ACHN (cell line): ENCODE data around the gene PHC3.

Experiments used
- DNase-seq: peaks from one replicate; pipeline ENCODE4 v3.0.0-alpha.2; 2015
- in situ Hi-C: cut with HindIII; loops from 2 replicates; pipeline ENCODE4 v1.10.0; 2017; ENCODE audit warnings: low sequenced_read_pairs, low pct_ligation_motif_present, low pct_unique_long_range_greater_than_20kb

PHC3 gene

DNA sequence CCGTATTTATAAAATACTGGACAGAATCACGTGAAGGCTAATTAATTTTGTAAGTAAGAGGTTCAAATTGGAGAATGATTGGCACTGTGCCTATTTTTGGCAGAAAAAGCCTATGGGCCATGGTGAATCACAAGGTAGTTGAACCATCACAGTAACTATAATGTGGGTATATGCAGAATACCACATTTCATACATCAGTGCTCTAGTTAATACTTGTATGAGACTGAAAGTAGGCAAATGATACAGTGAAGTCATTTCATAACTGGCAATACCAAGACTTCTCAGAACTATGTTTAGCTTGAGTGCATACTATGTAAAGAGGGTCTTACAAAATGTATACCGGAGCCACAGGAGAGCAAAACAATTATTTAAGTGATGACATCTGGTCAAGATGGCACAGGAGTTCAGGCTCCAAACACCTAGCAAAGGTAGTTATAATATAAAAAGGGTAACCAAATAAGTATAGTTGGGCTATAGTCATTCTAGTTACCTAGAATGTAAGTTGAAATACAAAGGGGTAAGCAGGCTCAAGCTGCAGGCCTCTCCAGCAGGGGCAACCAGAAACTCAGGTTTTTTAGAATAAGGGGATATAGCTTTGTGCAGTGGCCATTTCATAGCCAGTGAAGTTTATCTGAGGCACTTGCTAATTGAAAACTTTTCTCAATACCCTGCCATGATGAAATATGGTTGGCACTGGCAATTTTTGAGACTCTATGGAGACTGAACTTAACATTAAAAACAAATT, 124.7 kb downstream of the PHC3 start:
- DNase-seq = peak; percentile 28
- in situ Hi-C loops = no loop called here

DNA sequence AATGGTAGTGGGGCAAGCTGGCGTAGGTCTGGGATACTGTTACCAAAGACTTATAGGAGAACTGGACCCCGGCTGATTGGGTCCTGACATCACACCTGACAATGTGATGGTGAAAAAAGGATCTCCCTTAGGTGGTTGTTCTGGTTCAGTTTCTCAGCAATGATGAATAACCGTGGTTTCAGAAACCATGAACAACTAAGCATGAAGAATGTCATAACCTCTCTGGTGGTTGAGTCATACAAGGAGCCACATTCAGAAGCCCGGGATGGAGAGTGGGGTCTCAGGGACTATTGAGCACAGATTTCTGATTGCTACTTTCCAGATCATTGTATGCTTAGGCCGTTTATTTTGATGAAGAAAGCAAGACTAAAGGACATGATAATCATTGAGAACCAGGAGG, 126.3 kb downstream of the PHC3 start:
- in situ Hi-C loops = no loop called here
- DNase-seq = peak; percentile 87

DNA sequence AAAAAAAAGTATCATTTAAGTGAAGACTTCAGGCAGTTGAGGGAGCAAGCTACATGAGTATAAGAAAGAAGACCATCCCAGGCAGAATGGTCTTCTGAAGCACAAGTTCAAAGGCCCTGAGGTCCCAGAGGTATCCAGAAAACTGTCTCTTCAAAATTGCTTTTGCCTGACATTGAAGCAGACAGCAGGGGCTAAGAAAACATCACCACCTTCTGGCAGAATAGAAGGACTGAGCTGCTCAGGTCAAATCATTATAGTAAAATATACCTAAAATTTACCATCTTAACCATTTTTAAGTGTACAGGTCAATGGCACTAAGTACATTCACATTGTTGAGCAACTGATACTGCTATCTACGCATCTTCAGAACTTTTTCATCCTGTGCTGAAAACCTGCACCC, 127.3 kb downstream of the PHC3 start:
- peak; percentile 46 for DNase-seq
- in situ Hi-C loops = no loop called here

DNA sequence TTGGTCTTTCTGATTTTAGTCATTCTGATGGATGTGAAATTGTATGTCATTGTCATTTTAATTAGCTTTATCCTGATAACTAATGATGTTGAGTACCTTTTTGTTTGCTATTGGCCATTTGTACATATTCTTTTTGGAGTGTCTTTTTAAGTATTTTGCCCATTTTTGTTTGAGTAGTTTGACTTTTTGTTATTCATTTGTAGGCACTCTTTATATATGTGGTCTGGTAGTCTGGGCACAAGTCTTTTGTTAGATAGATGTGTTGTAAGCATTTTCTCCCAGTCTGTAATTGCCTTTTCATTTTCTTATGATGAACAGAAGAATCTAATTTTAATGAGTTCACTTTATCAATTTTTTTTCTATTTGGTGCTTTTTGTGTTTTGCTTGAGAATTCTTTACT, 129.1 kb downstream of the PHC3 start:
- in situ Hi-C loops = no loop called here

DNA sequence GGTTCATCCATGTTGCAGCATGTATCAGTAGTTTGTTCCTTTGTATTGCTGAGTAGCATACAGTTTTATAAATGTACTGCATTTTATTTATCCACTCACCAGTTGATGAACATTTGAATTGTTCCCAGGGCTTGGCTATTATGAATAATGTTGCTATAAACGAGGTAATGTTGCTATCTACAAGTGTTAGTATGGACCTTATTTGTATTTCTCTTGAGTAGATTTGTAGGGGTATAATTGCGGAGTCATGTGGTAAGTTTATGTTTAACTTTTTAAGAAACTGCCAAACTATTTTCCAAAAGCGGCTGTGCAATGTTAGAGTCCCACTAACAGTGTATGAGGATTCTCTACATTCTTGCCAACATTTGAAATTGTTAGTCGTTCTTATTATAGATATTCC, 130.8 kb downstream of the PHC3 start:
- no peak for DNase-seq
- in situ Hi-C loops = no loop called here

More for the DNA sequence above, 129.1 kb downstream of the PHC3 start:
- DNase-seq = no peak

DNA sequence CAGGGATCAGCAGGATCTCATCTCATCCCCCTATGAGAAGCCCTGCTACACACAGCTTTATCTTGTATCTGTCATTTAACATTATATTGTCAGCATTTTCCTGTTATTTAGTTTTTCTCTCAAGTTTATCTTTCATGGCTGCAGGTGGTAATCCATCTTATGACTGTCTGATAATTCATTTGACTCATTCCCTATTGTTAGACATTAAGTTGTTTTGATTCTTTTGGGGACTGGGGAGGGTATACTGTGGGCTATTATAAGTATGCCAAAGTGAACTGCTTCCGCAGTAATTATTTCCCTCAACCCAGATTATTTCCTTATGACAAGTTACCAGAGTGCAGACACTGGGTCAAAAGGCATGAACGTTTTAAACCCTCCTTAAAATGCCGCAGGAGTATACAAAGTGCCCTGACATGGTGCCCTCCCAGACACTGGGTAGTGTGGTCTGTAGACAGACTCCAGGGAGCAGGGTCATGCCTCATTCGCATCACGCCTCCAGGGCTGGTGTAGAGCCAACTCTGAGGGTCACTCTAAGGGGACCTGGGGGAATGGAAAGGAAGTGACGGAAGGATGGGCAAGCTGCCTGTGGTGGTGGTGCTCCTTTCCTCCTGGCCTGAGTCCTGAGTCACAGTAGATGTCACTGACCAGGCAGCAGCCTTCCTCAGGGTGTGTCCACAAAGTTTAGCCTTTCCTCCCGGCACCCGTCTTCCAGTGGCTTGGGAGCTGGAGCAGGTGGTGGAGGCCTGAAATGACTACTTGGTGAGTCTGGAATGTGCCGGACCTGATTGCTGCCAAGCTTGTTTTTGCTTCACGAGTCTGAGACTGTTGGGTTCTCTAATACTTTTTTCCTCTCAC, 132.2 kb downstream of the PHC3 start:
- peak; percentile 86 for DNase-seq

DNA sequence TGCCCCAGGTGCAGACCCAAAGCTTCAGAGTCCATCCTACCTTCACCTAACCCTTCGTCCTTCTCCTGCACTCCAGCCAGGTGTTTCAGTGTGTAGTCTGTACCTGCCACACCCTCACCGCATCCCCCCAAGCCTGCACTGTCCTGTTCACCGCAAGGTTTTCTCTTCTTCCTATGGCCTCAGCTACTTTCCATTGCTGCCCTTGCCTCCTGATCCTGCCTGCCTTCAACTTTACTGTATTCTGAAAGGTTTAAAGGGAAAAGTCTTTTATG, 134.5 kb downstream of the PHC3 start:
- in situ Hi-C loops = no loop called here

More for the DNA sequence above, 132.2 kb downstream of the PHC3 start:
- in situ Hi-C loops = no loop called here

DNA sequence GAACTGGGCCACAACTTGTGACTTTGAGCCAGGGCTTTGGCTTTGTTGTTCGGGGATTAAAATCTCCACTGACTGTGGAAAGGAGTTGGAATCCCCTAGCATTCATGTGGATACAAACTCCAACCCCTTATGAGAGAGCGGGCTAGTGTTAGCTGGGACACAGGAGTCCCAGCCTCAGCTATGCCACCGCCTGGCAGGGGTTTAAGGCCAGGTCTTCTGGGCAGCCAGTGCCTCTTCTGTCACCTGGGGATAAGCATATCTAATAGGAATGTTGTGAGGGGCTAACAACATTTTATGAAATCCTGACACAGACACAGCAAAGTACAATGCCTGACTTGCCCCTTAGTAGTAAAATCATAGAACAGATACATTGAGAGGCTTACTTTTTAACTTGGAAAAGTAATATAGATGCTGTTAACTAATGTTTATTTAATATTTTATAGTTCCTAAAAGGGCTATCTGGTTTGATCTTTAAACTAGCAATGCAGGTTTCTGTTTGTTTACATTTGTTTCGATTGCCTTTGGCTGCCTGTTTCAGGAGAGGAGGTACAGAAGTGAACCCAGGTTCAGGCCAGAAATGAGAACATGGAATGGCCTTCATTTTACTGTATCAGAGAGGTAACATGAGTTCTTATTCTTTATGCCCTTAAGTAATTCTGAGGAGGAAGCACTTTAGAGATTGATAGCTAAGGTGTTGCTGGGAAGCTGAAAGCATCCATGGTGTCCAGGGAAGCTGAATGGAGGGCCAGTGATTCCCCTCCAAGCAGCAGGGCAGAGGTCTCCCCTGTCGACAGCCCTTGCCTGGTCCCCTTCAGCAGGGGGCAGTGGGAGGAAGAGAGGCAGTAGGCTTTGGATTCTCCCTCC, 135.0 kb downstream of the PHC3 start:
- in situ Hi-C loops = no loop called here
- no peak for DNase-seq

More for the DNA sequence above, 134.5 kb downstream of the PHC3 start:
- DNase-seq = no peak

DNA sequence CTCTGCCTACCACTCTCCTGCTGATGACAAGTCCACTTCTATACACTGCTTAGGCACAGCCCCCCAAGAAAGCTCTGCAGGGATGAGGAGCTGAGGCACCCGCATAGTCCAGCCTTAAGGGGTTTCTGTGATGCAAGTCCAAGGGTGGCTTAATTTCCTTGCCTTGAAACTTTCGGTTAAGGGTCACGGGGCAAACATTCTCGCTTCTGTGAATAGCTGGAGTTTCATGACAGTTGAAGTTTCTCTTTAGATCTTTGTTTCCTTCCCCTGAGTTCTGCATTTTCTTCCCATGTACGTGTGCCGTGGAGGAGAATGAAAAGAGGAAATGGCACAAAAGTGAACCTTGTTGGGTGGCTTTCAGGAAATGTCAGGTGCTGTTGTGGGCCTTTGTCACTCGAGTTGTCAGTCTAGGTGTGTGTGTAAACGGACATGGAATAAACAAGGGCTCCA, 136.7 kb downstream of the PHC3 start:
- in situ Hi-C loops = no loop called here
- no peak for DNase-seq

DNA sequence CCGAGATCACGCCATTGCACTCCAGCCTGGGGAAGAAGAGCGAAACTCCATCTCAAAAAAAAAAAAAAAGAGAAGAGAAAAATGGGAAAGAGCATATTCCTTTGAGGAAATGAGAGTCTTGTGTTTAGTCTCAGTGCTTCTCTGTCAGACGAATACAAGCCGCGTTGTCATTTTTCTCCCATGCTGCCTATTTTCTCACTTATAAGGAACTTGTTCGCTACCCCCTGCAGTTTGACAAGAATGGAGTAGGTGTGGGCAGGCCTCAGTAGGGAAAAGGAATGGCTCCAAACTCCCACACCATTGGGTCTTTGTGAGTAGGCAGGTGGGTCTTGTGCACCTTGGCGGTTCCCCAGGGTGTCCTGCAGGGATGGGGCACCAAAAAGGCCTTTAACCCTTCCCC, 137.3 kb downstream of the PHC3 start:
- DNase-seq = no peak
- in situ Hi-C loops = no loop called here

DNA sequence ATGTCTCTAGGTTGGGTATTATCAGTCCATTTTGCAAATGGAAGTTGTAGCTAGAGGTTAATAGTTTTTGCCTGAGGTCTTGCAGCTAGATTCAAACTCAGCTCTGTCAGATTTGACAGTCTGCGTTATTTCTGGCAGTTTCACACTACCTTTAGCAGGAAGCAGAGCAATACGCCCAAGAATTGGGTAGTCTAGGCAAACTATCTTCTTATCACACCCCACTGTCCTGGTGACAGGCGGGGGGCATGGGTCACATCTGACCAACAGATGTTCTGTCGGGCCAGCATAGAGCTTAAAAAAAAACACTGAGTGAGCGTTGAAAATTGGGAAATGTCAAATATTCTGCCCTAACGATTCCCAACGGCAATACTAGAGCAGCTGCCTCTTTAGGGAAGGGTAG, 138.0 kb downstream of the PHC3 start:
- DNase-seq = no peak
- in situ Hi-C loops = no loop called here

DNA sequence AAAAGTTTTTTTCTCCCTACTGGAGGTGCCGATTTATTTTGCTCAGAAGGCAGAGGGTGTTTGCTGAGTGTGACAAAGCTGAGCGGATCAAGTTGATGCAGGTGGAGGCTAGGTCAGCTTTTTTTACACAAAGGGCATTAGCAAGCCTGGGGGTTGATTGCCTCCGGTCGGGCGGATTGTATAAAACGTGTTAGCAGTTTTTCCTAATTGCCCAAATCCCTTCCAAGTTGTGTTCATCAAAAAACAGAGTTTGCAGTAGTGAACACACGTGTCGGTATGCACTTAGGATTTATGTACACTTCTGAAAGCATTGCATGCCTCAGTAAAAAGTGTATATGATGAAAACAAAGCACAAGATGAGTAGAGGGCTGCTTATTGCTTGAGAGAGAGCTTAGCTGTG, 141.1 kb downstream of the PHC3 start:
- in situ Hi-C loops = no loop called here
- no peak for DNase-seq

DNA sequence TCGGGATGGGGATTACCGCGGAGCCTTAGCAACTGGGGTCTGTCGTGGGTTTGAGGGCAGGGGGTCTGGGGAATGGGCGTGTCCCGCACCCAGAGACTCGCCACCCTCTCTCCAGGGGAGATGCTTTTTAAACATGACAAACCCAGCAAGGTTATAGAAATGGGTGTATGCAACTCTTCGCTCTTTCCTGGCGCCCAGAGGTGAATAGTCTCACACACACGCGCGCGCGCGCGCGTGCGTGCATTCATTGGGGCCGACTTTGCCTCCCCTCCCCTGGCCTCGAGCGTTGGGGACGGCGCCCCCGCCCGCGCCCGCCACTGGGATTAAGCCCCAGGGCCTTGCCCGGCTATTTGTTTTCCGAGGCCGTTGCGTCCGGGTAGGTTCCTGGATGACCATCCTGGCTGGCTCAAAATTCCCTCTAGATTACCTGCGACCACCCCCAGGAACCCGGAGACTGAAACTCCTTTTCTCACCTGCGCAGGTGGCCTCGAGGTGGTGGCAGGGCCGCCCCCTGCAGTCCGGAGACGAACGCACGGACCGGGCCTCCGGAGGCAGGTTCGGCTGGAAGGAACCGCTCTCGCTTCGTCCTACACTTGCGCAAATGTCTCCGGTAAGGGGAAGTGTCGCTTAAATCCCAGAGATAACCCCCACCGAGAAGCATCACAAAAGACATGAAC, 143.0 kb downstream of the PHC3 start:
- no peak for DNase-seq

More for the DNA sequence above, 143.0 kb downstream of the PHC3 start:
- in situ Hi-C loops = no loop called here
